GM13976 (cell line): ENCODE data around the gene CALU.

Experiments
- DNase-seq: peaks from one replicate; pipeline ENCODE4 v3.0.0; 2012; ENCODE audit warnings: low spot score
- in situ Hi-C: fragments of 300-500 bp; cut with MboI; formaldehyde crosslinking; loops from one replicate; pipeline ENCODE4 v1.12.0; 2022; ENCODE audit warnings: low sequenced_read_pairs, mixed read lengths, inconsistent platforms; ENCODE audit not compliant: unreplicated experiment
- TF ChIP-seq, protein P1 (sequence below): IDR thresholded peaks from 2 replicates; pipeline ENCODE4 v1.5.1; 2012; ENCODE audit warnings: borderline replicate concordance, mild to moderate bottlenecking; ENCODE audit not compliant: insufficient read depth; ENCODE audit errors: extremely low read depth, missing control alignments, control extremely low read depth

The CALU gene

DNA sequence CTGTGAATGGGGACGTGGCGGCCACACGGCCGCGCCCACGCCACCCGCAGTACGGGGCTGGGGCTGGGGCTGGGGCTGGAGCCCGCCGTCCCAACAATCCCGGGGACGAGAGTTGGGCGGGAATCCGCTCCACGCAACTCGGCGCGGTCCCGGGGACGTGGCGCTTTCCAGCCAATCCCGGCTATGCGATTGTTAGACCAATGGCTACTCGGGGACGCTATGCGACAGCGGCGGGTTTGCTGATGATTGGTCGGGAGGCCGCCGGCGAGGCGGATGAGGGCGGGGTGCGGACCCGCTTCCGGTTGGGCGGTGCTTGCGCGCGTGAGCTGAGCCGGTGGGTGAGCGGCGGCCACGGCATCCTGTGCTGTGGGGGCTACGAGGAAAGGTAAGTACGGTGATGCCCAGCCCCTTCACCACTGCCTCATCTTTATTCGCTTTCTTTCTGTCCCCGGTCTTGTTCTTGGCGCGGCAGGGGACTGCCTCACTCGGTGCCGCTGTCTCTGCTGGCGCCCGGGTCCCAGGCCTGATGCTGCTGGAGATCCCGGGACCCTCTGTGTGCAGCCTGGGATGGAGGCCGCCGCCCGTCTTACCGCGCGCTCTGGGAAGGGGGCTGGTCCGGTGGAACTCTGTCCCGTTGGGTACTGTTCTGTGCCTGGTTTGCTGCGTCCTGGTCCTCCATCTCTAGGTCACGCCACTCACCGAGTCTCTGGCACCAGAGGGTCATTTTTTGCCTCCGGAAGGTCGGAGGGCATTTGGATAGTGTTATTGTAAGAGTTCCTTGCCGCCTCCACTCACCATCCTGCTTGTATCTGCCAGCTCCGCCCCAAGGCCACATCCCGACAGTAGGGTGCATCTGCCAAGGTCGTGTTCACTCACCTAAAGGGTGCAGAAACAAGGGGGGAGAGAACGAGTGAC, at the start of gene CALU:
Gene CALU (plus strand): TSS at position 312 of the 915 bp plus-strand sequence. CDS start 9,225 bp downstream, outside the sequence.
- in situ Hi-C loops, result no loop called here
- TF ChIP-seq, protein P1, sequence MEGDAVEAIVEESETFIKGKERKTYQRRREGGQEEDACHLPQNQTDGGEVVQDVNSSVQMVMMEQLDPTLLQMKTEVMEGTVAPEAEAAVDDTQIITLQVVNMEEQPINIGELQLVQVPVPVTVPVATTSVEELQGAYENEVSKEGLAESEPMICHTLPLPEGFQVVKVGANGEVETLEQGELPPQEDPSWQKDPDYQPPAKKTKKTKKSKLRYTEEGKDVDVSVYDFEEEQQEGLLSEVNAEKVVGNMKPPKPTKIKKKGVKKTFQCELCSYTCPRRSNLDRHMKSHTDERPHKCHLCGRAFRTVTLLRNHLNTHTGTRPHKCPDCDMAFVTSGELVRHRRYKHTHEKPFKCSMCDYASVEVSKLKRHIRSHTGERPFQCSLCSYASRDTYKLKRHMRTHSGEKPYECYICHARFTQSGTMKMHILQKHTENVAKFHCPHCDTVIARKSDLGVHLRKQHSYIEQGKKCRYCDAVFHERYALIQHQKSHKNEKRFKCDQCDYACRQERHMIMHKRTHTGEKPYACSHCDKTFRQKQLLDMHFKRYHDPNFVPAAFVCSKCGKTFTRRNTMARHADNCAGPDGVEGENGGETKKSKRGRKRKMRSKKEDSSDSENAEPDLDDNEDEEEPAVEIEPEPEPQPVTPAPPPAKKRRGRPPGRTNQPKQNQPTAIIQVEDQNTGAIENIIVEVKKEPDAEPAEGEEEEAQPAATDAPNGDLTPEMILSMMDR, result no peak
- peak; percentile 100 for DNase-seq

DNA sequence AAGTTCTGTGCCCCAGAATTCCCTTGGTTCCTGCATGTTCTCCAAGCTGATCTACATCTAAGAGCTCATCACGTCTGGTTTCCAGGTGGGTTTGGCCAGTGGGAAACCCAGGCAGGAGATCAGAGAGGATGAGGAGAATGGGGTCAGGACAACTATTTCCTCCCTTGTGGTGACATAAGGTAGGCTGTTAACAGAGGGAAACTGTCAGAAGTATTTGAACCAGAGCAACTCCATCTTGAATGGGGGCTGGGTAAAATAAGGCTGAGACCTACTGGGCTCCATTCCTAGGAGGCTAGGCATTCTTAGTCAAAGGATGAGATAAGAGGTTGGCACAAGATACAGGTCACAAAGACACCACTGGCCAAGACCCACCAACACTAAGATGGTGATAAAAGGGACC, 47.9 kb upstream of the CALU start:
- DNase-seq, result no peak
- in situ Hi-C loops, result no loop called here
- TF ChIP-seq, protein P1, result no peak

DNA sequence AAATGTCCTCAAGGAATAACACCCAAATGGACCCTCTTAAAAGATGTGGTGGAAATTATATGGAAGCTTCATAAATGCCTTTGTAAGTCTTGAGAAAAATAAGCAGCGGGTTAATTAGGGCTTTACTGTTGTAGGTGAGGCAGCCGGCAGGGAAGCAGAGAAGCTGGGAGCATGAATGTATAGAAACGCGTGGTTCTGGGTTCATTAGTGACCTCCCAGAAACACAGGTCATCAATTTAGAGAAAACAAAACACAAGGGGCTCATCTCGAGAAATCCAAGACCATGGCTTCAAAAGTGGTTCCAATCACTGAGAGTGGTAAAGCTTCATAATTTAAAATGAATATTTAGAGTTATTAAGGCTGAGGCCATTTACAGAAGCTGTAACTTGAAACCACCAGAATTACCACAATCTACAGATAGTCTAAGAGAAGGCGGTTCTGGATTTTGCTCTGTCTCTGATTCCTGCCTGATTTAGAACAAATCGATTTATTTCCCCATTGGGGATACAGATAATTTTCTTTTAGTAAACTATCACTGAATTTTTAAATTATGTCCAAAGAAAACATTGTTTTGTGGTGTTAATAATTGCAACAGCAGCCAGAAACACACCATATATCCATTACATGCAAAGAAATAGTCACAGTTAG, 46.4 kb upstream of the CALU start:
- TF ChIP-seq, protein P1, result no peak
- DNase-seq, result no peak
- in situ Hi-C loops, result no loop called here

DNA sequence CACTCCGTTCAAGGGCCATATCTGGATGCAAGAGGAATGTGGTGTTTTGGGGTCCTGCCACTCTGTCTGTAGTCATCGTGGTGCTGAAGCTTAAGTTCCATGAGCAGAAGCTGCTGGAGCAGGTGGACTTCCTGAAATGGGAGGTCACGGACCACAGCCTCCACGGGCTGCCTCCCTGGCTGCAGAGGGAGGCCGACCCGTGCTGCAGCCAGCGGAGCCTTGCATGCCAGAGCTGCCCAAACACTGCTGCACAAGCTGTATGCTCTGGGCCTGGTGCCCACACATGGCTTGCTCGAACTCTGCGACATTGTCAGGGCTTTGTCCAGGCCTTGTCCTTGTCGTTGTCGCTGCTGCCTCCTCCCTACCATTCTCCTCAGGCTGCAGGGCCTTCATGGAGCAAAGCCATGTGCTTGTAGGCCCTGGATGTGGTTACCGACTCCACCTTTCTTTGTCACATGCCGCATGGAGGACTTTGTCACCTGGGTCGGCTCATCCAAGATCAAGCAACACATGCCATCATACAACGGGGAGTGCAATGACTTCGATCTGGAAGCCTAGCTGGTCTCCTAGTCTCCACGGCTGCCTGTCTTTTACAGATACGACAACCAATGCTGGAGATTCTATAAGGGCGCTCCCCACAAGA, 45.7 kb upstream of the CALU start:
- in situ Hi-C loops, result no loop called here
- DNase-seq, result no peak
- TF ChIP-seq, protein P1, result no peak

DNA sequence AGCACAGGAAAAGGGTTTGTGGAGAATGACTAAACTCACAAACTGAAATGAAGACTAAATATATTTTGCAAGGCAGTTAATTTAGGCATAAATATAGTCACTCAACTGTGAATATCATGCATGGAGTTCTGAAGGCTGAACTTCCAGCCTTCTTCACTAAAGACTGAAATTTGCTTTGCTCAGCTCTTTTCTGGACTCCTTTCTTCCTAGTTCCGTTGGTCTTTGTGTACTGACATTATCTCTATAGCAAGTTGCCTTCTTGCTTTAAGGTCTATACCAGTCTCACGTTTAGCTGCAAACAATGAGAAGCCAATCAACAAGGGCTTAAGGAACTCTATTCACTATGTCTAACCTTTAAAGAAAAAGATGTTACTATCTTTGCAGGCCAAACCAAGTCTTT, 44.4 kb upstream of the CALU start:
- no peak for DNase-seq
- TF ChIP-seq, protein P1, result no peak
- in situ Hi-C loops, result no loop called here

DNA sequence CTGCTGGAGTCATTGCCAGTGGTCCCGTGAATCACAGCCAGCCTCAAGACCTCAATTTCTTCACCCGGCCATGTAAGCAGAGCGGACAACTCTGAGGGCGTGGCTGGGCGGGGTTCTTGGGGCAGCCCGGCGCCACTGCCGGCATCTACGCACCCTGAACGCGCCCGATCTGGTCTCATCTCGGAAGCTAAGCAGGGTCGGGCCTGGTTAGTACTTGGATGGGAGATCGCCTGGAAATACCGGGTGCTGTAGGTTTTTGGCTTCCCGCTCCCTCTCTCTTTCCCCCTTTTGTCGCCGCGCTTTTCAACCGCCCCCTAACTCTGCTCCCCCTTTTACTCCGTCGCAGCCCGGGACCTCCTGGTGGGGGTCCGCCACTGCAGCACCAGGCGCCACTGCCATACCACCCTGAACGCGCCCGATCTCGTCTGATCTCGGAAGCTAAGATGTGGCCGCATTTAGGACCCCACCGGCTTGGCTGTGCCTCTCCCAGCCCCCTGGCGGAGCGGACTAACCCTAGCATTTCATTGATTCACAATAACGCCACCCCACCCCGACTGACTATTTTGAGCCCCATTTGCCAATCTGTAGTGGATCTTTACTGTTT, 41.8 kb upstream of the CALU start:
- in situ Hi-C loops, result no loop called here
- DNase-seq, result peak; percentile 74
- TF ChIP-seq, protein P1, result no peak
